GM12878 (cell line): ENCODE measurements around the gene EDNRB. TPM values are rescaled to one million over a fixed set of nuclear protein-coding genes. Genes with fewer than 3 reads are reported as not detected.

ENCODE experiments used
- ATAC-seq: fragments of 200-7000 bp; cut with Tn5 transposase; 3 replicates; pipeline ENCODE4 v1.9.1; 2020; ENCODE audit warnings: mild to moderate bottlenecking, moderate library complexity
- BruUV-seq: library from RNA; stranded (reverse); fragments of 400-500 nt; replicated peaks from 2 replicates; lab custom pipeline; 2021; lab: Mats Ljungman, UMichigan
- CTCF ChIA-PET: fragments of 300-600 bp; sonication (Branson Sonifier 250); formaldehyde crosslinking; extraction: SDS; loops from one replicate; lab custom pipeline; 2021; ENCODE audit warnings: inconsistent platforms; lab: Yijun Ruan, JAX
- POLR2A ChIA-PET: fragments of 350-600 bp; formaldehyde crosslinking; extraction: SDS; loops from one replicate; lab custom pipeline; 2021; ENCODE audit warnings: inconsistent platforms; lab: Charles Lee
- RAD21 ChIA-PET: fragments of 300-600 bp; sonication (Branson Sonifier 250); formaldehyde crosslinking; loops from one replicate; lab custom pipeline; 2023; ENCODE audit warnings: antibody characterized with exemption; ENCODE audit not compliant: unreplicated experiment; lab: Charles Lee
- SMC1A ChIA-PET: fragments of 300-600 bp; sonication (Branson Sonifier 250); formaldehyde crosslinking; loops from one replicate; lab custom pipeline; 2023; ENCODE audit not compliant: unreplicated experiment, uncharacterized antibody; lab: Charles Lee
- DNase-seq: peaks from one replicate; pipeline ENCODE4 v3.0.0-alpha.2; 2011; ENCODE audit warnings: low read depth, low spot score
- FAIRE-seq: peaks from 3 replicates; lab custom pipeline; 2011; peaks lifted over from hg19 to GRCh38; lab: Jason Lieb, UNC
- H2AFZ ChIP-seq: 2 replicates; pipeline ENCODE4 v1.6.0; 2011; ENCODE audit warnings: low read depth, low read length, control low read depth; ENCODE audit not compliant: control insufficient read depth
- H3K27ac ChIP-seq: 2 replicates; pipeline ENCODE4 v1.5.1; 2011; ENCODE audit warnings: control low read depth; ENCODE audit not compliant: control insufficient read depth, insufficient read depth
- H3K27me3 ChIP-seq, 2 experiments: replicated peaks in 1 of 2; 2 replicates each; pipeline versions ENCODE4 v1.6.0 to v1.6.1; 2011; ENCODE audit warnings: low read length in 1 of 2; ENCODE audit not compliant: control insufficient read depth in 2 of 2, insufficient read depth in 2 of 2
- H3K36me3 ChIP-seq, 2 experiments: 2 replicates each; pipeline ENCODE4 v1.5.1; 2011; ENCODE audit warnings: low read length in 1 of 2; ENCODE audit not compliant: control insufficient read depth in 2 of 2, insufficient read depth in 2 of 2
- H3K4me1 ChIP-seq: 2 replicates; pipeline ENCODE4 v1.6.1; 2011; ENCODE audit warnings: mild to moderate bottlenecking, low read length, moderate library complexity, mixed read lengths; ENCODE audit not compliant: control insufficient read depth, insufficient read depth
- H3K4me2 ChIP-seq: 2 replicates; pipeline ENCODE4 v1.6.0; 2011; ENCODE audit warnings: control low read depth; ENCODE audit not compliant: control insufficient read depth, insufficient read depth
- H3K4me3 ChIP-seq: fragments of 200-600 bp; sonication (generic); 2 replicates; pipeline ENCODE4 v1.5.1; 2016
- H3K79me2 ChIP-seq: 2 replicates; pipeline ENCODE4 v1.6.0; 2011; ENCODE audit warnings: low read length; ENCODE audit not compliant: control insufficient read depth, insufficient read depth
- H3K9ac ChIP-seq: 2 replicates; pipeline ENCODE4 v1.8.0; 2011; ENCODE audit warnings: low read length, control low read depth, mixed read lengths; ENCODE audit not compliant: control insufficient read depth, insufficient read depth
- H3K9me3 ChIP-seq: replicated peaks from 3 replicates; pipeline ENCODE4 v1.5.1; 2011; ENCODE audit warnings: mild to moderate bottlenecking, low read length; ENCODE audit not compliant: control insufficient read depth, insufficient read depth
- H4K20me1 ChIP-seq: 2 replicates; pipeline ENCODE4 v1.6.0; 2011; ENCODE audit not compliant: control insufficient read depth, insufficient read depth
- BCL11A ChIP-seq: IDR thresholded peaks from 2 replicates; pipeline ENCODE4 v1.6.1; 2011; ENCODE audit warnings: low read depth, low read length
- NR2C2 ChIP-seq: IDR thresholded peaks from 2 replicates; pipeline ENCODE4 v1.6.1; 2011; ENCODE audit warnings: borderline replicate concordance, low read depth; ENCODE audit not compliant: control insufficient read depth, insufficient read length
- WGBS: methylation state at CpG from one replicate; pipeline ENCODE4 v1.1.6; 2016; ENCODE audit warnings: low lambda C conversion rate; ENCODE audit not compliant: insufficient replicate concordance, insufficient coverage; ENCODE audit errors: missing lambda C conversion rate; 5-methylcytosine and 5-hydroxymethylcytosine counted together
- in situ Hi-C: fragments of 300-500 bp; cut with MboI; formaldehyde crosslinking; loops from 9 replicates; pipeline ENCODE4 v1.14.3; 2018; ENCODE audit warnings: mixed read lengths
- intact Hi-C: fragments of 100-400 bp; cut with micrococcal nuclease; formaldehyde crosslinking; loops from one replicate; pipeline ENCODE4 v1.14.2; 2022; ENCODE audit not compliant: unreplicated experiment
- polyA plus RNA-seq, 11 experiments: library from polyadenylated mRNA; depleted of rRNA in 4 of 11; unstranded in 6 of 11; stranded (reverse) in 5 of 11; fragments of >200 nt; fragmentation: Nextera tagmentation in 4 of 11; fragmentation: Illumina TruSeq in 1 of 11; extraction: Ambion mirVana in 4 of 11; extraction: Trizol in 1 of 11; gene quantifications; 1 replicate in 1 of 11; 2 replicates in 10 of 11; pipeline versions ENCODE4 v1.2.1 to v1.2.3, GENCODE V29; 2011 to 2016; ENCODE audit warnings: inconsistent platforms in 2 of 11, missing spikeins in 2 of 11, low read depth in 1 of 11
- total RNA-seq, 4 experiments: library from RNA; depleted of rRNA in 3 of 4; stranded (reverse); fragments of >200 nt in 3 of 4; fragmentation: Illumina TruSeq in 1 of 4; extraction: Trizol in 1 of 4; gene quantifications; 2 replicates each; pipeline versions ENCODE4 v1.2.1 to v1.2.3, GENCODE V29; 2013 to 2021
- TF ChIP-seq, protein P1 (sequence below): fragments of 450-650 bp; IDR thresholded peaks from 2 replicates; pipeline ENCODE4 v1.6.1; 2017; ENCODE audit warnings: antibody characterized with exemption, mild to moderate bottlenecking, moderate library complexity

The EDNRB gene
- total and polyA plus RNA-seq, 10 of the 15 experiments (the other 5 are each of a cell fraction or from before 2014, with no cell fraction given): not detected

DNA sequence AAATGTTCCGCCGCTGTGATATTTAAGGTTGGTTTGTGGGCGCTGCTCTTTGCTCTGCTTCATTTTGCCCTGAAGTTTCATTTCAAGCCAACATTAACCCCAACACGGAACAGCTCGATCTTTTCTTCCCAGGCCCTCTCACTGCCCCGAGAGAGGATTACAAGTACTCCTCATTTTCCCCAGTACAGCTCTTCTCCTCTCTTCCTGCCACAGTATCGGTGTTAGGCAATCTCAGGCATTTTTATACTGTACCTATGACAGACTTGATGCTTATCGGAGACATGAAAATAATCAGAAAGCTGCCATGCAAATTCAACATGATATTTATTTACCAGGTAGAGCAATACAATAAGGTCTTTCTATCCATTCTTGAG is 1.3 kb upstream of the EDNRB start:
- H3K9me3 ChIP-seq: no peaks in the 10 kb centered on the region
- no peak overlapping the region for H3K27ac ChIP-seq
- 49% methylated on average over 8 of the region's 8 CpGs for WGBS
- ChIA-PET RAD21 (no interaction called here), CTCF (no interaction called here), SMC1A (interaction anchor here (1.1 to 1.5 kb wide), 2 partner anchors 20 to 25 kb away, joined by 3 read pairs; no protein-coding TSS in a partner anchor), POLR2A (no interaction called here)
- BruUV-seq: no TSS peak
- peaks cover 6 to 10% of the 10 kb centered on the region in 2 experiments; a peak in 3 of 4 replicates for H3K27me3 ChIP-seq
- H3K4me1 ChIP-seq: no peaks in the 10 kb centered on the region
- no peaks in the 10 kb centered on the region for H4K20me1 ChIP-seq
- no peak overlapping the region for H3K9ac ChIP-seq
- no peaks in the 10 kb centered on the region for H3K79me2 ChIP-seq
- no peak; the same call in 2 of the 3 replicates for ATAC-seq
- H2AFZ ChIP-seq: no peak overlapping the region
- intact Hi-C loops: no loop called here
- no peak for FAIRE-seq
- in situ Hi-C loops: no loop called here
- no peaks in the 10 kb centered on the region for H3K36me3 ChIP-seq
- TF ChIP-seq, protein P1, sequence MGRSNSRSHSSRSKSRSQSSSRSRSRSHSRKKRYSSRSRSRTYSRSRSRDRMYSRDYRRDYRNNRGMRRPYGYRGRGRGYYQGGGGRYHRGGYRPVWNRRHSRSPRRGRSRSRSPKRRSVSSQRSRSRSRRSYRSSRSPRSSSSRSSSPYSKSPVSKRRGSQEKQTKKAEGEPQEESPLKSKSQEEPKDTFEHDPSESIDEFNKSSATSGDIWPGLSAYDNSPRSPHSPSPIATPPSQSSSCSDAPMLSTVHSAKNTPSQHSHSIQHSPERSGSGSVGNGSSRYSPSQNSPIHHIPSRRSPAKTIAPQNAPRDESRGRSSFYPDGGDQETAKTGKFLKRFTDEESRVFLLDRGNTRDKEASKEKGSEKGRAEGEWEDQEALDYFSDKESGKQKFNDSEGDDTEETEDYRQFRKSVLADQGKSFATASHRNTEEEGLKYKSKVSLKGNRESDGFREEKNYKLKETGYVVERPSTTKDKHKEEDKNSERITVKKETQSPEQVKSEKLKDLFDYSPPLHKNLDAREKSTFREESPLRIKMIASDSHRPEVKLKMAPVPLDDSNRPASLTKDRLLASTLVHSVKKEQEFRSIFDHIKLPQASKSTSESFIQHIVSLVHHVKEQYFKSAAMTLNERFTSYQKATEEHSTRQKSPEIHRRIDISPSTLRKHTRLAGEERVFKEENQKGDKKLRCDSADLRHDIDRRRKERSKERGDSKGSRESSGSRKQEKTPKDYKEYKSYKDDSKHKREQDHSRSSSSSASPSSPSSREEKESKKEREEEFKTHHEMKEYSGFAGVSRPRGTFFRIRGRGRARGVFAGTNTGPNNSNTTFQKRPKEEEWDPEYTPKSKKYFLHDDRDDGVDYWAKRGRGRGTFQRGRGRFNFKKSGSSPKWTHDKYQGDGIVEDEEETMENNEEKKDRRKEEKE: no peak
- TF ChIP-seq NR2C2 (no peak), BCL11A (no peak)
- 0 out of 2 replicates have a peak overlapping the region, but pooled peaks have one; percentile 3 for H3K4me2 ChIP-seq
- DNase-seq: no peak
- H3K4me3 ChIP-seq: no peak overlapping the region
